ENCODE data around the gene ANKK1. TPM values are rescaled to one million over a fixed set of nuclear protein-coding genes. Genes with fewer than 3 reads are reported as not detected.

ANKK1 gene
- total and polyA plus RNA-seq, 2 donors (not counting 1 experiment from before 2014, with no cell fraction given) = 0.89 to 5.3 TPM

GRCh38 chr11:113405724-113406478 is 18.3 kb downstream of the ANKK1 start:
- no peak for TF ChIP-seq EZH2 (IDR thresholded peaks at IDR 0.05; ENCODE audit: borderline replicate concordance, insufficient read depth, low read depth, low read length, poor library complexity, severe bottlenecking)
- TF ChIP-seq CTCF (IDR thresholded peaks at IDR 0.05) = no peak
- Mint-ChIP-seq H3K4me1 (no peaks in the 10 kb centered on the region), H3K27me3 (peaks cover 10% of the 10 kb centered on the region), H3K4me3 (no peak overlapping the region), H3K9me3 (ENCODE audit: insufficient read depth) (no peaks in the 10 kb centered on the region), H3K27ac (no peak overlapping the region)
- CTCF ChIA-PET = no interaction called here
- H3K4me2 ChIP-seq (replicated peaks; ENCODE audit: low read depth, low read length, poor library complexity, severe bottlenecking) = no peak overlapping the region
- H4K20me1 ChIP-seq (ENCODE audit: control insufficient read depth, insufficient read depth, low read length, poor library complexity, severe bottlenecking) = no peaks in the 10 kb centered on the region
- no peak for ATAC-seq (ENCODE audit: low read depth)
- no peaks in the 10 kb centered on the region for H3K36me3 ChIP-seq (replicated peaks in 1 of 2; ENCODE audit: control extremely low read depth in 1 of 2, control insufficient read depth in 1 of 2, extremely low read depth in 1 of 2, insufficient read depth in 2 of 2, low read length in 1 of 2)
- H3K4me1 ChIP-seq (ENCODE audit: control insufficient read depth in 2 of 2, insufficient read depth in 2 of 2, low read length in 2 of 2) = no peaks in the 10 kb centered on the region
- no peaks in the 10 kb centered on the region for H3K27me3 ChIP-seq (replicated peaks in 1 of 4; ENCODE audit: control extremely low read depth in 1 of 4, control insufficient read depth in 3 of 4, insufficient read depth in 4 of 4, low read length in 3 of 4)
- H3K27ac ChIP-seq (ENCODE audit: low read length in 2 of 2) = no peak overlapping the region
- DNase-seq = no peak
- H3K9ac ChIP-seq (ENCODE audit: low read length) = no peak overlapping the region
- 81% methylated on average over 7 of the region's 7 CpGs for WGBS (ENCODE audit: insufficient coverage)
- H3K9me3 ChIP-seq (ENCODE audit: control extremely low read depth in 1 of 3, control insufficient read depth in 2 of 3, insufficient read depth in 1 of 3, low read length in 2 of 3) = no peaks in the 10 kb centered on the region
- intact Hi-C loops (cut with micrococcal nuclease) = no loop called here
- no peak overlapping the region for H3K4me3 ChIP-seq (ENCODE audit: control extremely low read depth in 1 of 5, extremely low read depth in 1 of 5, insufficient read depth in 1 of 5, low read depth in 2 of 5, low read length in 4 of 5)
- H2AFZ ChIP-seq (ENCODE audit: insufficient read depth, low read depth, low read length, poor library complexity, severe bottlenecking) = no peak overlapping the region
- H3K79me2 ChIP-seq (ENCODE audit: control insufficient read depth, insufficient read depth, low read length) = no peaks in the 10 kb centered on the region
- POLR2A ChIA-PET = no interaction called here

GRCh38 chr11:113407163-113407562 is 19.6 kb downstream of the ANKK1 start:
- H3K36me3 ChIP-seq (replicated peaks in 1 of 2; ENCODE audit: control extremely low read depth in 1 of 2, control insufficient read depth in 1 of 2, extremely low read depth in 1 of 2, insufficient read depth in 2 of 2, low read length in 1 of 2) = no peaks in the 10 kb centered on the region
- H4K20me1 ChIP-seq (ENCODE audit: control insufficient read depth, insufficient read depth, low read length, poor library complexity, severe bottlenecking) = no peaks in the 10 kb centered on the region
- no peaks in the 10 kb centered on the region for H3K79me2 ChIP-seq (ENCODE audit: control insufficient read depth, insufficient read depth, low read length)
- no peak overlapping the region for H3K4me2 ChIP-seq (replicated peaks; ENCODE audit: low read depth, low read length, poor library complexity, severe bottlenecking)
- POLR2A ChIA-PET = no interaction called here
- intact Hi-C loops (cut with micrococcal nuclease) = no loop called here
- H3K4me3 Mint-ChIP-seq = no peak overlapping the region
- no peaks in the 10 kb centered on the region for H3K4me1 ChIP-seq (ENCODE audit: control insufficient read depth in 2 of 2, insufficient read depth in 2 of 2, low read length in 2 of 2)
- no peak overlapping the region for H2AFZ ChIP-seq (ENCODE audit: insufficient read depth, low read depth, low read length, poor library complexity, severe bottlenecking)
- H3K9ac ChIP-seq (ENCODE audit: low read length) = no peak overlapping the region
- H3K27ac ChIP-seq (ENCODE audit: low read length in 2 of 2) = no peak overlapping the region
- WGBS (ENCODE audit: insufficient coverage) = 48% methylated on average over 3 of the region's 3 CpGs
- no peak overlapping the region for H3K4me3 ChIP-seq (ENCODE audit: control extremely low read depth in 1 of 5, extremely low read depth in 1 of 5, insufficient read depth in 1 of 5, low read depth in 2 of 5, low read length in 4 of 5)
- ATAC-seq (ENCODE audit: low read depth) = no peak
- no peak for DNase-seq
- no peaks in the 10 kb centered on the region for H3K4me1 Mint-ChIP-seq
- no peaks in the 10 kb centered on the region for H3K27me3 ChIP-seq (replicated peaks in 1 of 4; ENCODE audit: control extremely low read depth in 1 of 4, control insufficient read depth in 3 of 4, insufficient read depth in 4 of 4, low read length in 3 of 4)
- H3K27ac Mint-ChIP-seq = no peak overlapping the region
- TF ChIP-seq CTCF (IDR thresholded peaks at IDR 0.05) (no peak), EZH2 (IDR thresholded peaks at IDR 0.05; ENCODE audit: borderline replicate concordance, insufficient read depth, low read depth, low read length, poor library complexity, severe bottlenecking) (no peak)
- peaks cover 10% of the 10 kb centered on the region for H3K27me3 Mint-ChIP-seq
- no peaks in the 10 kb centered on the region for H3K9me3 Mint-ChIP-seq (ENCODE audit: insufficient read depth)
- peaks cover 0 to 3% (median 0%) of the 10 kb centered on the region in 3 donors for H3K9me3 ChIP-seq (ENCODE audit: control extremely low read depth in 1 of 3, control insufficient read depth in 2 of 3, insufficient read depth in 1 of 3, low read length in 2 of 3)
- CTCF ChIA-PET = no interaction called here

Measured in B cell (primary cell).